Esophagus muscularis mucosa (tissue), 4 donors: Measurements from ENCODE around the gene CNBP. TPM values are rescaled to one million over a fixed set of nuclear protein-coding genes. Genes with fewer than 3 reads are reported as not detected.
"Not testable (repeated sequence)": the region's sequence is repeated elsewhere in the genome, so short reads cannot be mapped to it uniquely, and the experiment has no call there.

Source experiments
- DNase-seq: peaks from one replicate; pipeline ENCODE4 v3.0.0-alpha.2; 2017; ENCODE audit errors: extremely low spot score
- H3K27ac ChIP-seq, 4 donors: fragments of 200-600 bp; sonication (generic); replicated peaks in 1 of 4; 1 replicate in 3 of 4; 2 replicates in 1 of 4; pipeline ENCODE4 v1.5.1; 2016 to 2019; ENCODE audit warnings: mild to moderate bottlenecking in 1 of 4
- H3K27me3 ChIP-seq, 4 donors: fragments of 200-600 bp; sonication (generic); one replicate each; pipeline versions ENCODE4 v1.5.1 to v1.6.0; 2016 to 2019
- H3K36me3 ChIP-seq, 4 donors: fragments of 200-600 bp; sonication (generic); one replicate each; pipeline ENCODE4 v1.5.1; 2016 to 2019
- H3K4me1 ChIP-seq, 4 donors: fragments of 200-600 bp; sonication (generic); one replicate each; pipeline ENCODE4 v1.5.1; 2016 to 2019
- H3K4me3 ChIP-seq, 4 donors: fragments of 200-600 bp; sonication (generic); 1 replicate in 2 of 4; 2 replicates in 2 of 4; pipeline ENCODE4 v1.5.1; 2016 to 2019; ENCODE audit warnings: mild to moderate bottlenecking in 4 of 4, moderate library complexity in 1 of 4
- H3K9me3 ChIP-seq, 4 donors: fragments of 200-600 bp; sonication (generic); 1 replicate in 3 of 4; 2 replicates in 1 of 4; pipeline ENCODE4 v1.5.1; 2016 to 2019
- CTCF ChIP-seq, 3 experiments: fragments of 200-600 bp in 2 of 3; fragments of 450-650 bp in 1 of 3; sonication (generic) in 2 of 3; IDR thresholded peaks; one replicate each; pipeline ENCODE4 v1.5.1; 2017 to 2019; ENCODE audit warnings: antibody characterized with exemption in 3 of 3, mild to moderate bottlenecking in 2 of 3, moderate library complexity in 1 of 3
- EP300 ChIP-seq: sonication (generic); formaldehyde crosslinking; IDR thresholded peaks from one replicate; pipeline ENCODE4 v1.6.1; 2017; ENCODE audit warnings: antibody characterized with exemption
- POLR2A ChIP-seq: fragments of 450-650 bp; IDR thresholded peaks from one replicate; pipeline ENCODE4 v1.6.1; 2017; ENCODE audit warnings: antibody characterized with exemption, moderate library complexity, mild to moderate bottlenecking, low read depth
- POLR2AphosphoS5 ChIP-seq, 2 donors: sonication (generic); formaldehyde crosslinking; IDR thresholded peaks; one replicate each; pipeline ENCODE4 v1.6.1; 2017; ENCODE audit warnings: antibody characterized with exemption in 2 of 2
- WGBS: methylation state at CpG from one replicate; pipeline ENCODE4 v1.1.5; 2018; 5-methylcytosine and 5-hydroxymethylcytosine counted together
- intact Hi-C: fragments of 100-400 bp; cut with DNase I; formaldehyde crosslinking; loops from one replicate; pipeline ENCODE4 v1.15.1; 2023
- total RNA-seq, 4 donors: library from RNA; depleted of rRNA; stranded (reverse); fragments of >200 nt; gene quantifications; one replicate each; pipeline versions ENCODE4 v1.1.0 to v1.2.1, GENCODE V29; 2016

Gene CNBP
- total RNA-seq, 4 donors from 2014 or later: 395 to 523 (median 469) TPM

DNA sequence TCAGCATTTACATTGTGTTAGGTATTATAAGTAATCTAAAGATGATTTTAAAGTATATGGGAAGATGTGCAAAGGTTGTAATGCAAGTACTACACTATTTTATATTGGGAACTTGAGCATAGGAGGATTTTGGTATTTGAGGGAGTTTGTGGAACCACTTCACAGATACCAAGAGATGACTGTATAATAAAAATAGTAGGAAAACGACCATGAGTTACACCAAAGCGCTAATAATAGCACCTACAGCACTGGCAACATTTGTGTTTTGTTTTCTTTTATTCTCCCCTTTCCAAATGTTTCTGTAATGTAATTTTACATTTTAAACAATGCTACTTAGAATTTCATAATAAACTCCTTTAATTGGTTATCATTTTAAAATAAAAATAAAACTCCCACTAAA is 10.5 kb downstream of the CNBP start:
- H3K9me3 ChIP-seq: no peaks in the 10 kb centered on the region
- DNase-seq: no peak
- 36% methylated on average over 2 of the region's 2 CpGs for whole genome bisulfite sequencing
- peaks cover 29 to 49% (median 44%) of the 10 kb centered on the region in 4 donors for H3K36me3 ChIP-seq
- H3K27ac ChIP-seq: peak overlapping the region in 2 of 4 donors; percentile 42 to 59
- H3K27me3 ChIP-seq: no peaks in the 10 kb centered on the region
- TF ChIP-seq EP300 (no peak), POLR2A (no peak), POLR2AphosphoS5 (IDR thresholded peaks at IDR 0.05) (no peak), CTCF (IDR thresholded peaks at IDR 0.05) (no peak)
- peak overlapping the region in 1 of 4 donors; percentile 8 for H3K4me3 ChIP-seq
- H3K4me1 ChIP-seq: peaks cover 64 to 82% (median 78%) of the 10 kb centered on the region in 4 donors
- intact Hi-C loops: no loop called here

DNA sequence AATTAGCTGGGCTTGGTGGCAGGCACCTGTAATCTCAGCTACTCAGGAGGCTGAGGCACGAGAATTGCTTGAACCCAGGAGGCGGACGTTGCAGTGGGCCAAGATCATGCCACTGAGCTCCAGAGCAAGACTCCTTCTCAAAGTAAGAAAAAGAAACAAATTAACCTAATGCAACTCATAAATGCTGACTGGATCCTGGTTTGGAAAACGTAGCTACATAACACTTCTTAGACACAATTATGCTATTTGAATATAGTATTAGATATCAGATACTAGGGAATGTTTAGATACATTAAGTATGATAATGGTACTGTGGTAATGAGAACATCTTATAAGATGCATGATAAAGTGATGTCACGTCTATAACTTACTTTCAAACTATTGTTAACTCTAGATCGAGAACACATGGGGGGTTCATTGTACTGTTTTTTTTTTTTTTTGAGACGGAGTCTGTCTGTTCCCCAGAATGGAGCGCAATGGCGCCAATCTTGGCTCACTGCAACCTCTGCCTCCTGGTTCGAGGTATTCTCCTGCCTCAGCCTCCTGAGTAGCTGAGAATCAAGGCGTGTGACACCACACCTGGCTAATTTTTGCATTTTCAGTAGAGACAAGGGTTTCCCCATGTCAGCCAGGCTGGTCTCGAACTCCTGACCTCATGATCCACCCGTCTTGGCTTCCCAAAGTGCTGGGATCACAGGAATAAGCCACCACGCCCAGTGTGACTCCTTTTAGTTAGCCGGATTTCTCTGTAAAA is 16.9 kb downstream of the CNBP start:
- H3K27me3 ChIP-seq: no peaks in the 10 kb centered on the region
- H3K4me3 ChIP-seq: no peak overlapping the region
- no peak overlapping the region for H3K27ac ChIP-seq
- no peaks in the 10 kb centered on the region for H3K9me3 ChIP-seq
- intact Hi-C loops: no loop called here
- peaks cover 45 to 73% (median 67%) of the 10 kb centered on the region in 4 donors for H3K36me3 ChIP-seq
- no peak for TF ChIP-seq POLR2AphosphoS5 (IDR thresholded peaks at IDR 0.05)
- no peak for TF ChIP-seq CTCF (IDR thresholded peaks at IDR 0.05)
- no peak for TF ChIP-seq EP300
- TF ChIP-seq POLR2A: no peak
- 81% methylated on average over 15 of the region's 15 CpGs for WGBS
- H3K4me1 ChIP-seq: peaks cover 20 to 30% (median 23%) of the 10 kb centered on the region in 4 donors
- DNase-seq: no peak

- WGBS: 92% methylated on average over 8 of the region's 8 CpGs
- Histone ChIP-seq H3K36me3 (peaks cover 33 to 61% (median 56%) of the 10 kb centered on the region in 4 donors), H3K4me1 (peaks cover 10 to 22% (median 14%) of the 10 kb centered on the region in 4 donors)
- H3K4me3 ChIP-seq, H3K9me3 ChIP-seq, H3K27ac ChIP-seq, intact Hi-C loops, DNase-seq, H3K27me3 ChIP-seq: not testable (repeated sequence)
Observed at GRCh38 chr3:129165594-129165993, 18.1 kb downstream of the CNBP start.

GRCh38 chr3:129164500-129164899 is 19.2 kb downstream of the CNBP start:
- Histone ChIP-seq H3K4me3 (no peak overlapping the region), H3K27ac (no peak overlapping the region), H3K4me1 (peaks cover 20 to 25% (median 20%) of the 10 kb centered on the region in 4 donors), H3K36me3 (peaks cover 23 to 50% (median 45%) of the 10 kb centered on the region in 4 donors), H3K9me3 (no peaks in the 10 kb centered on the region), H3K27me3 (no peaks in the 10 kb centered on the region)
- TF ChIP-seq EP300 (no peak), CTCF (IDR thresholded peaks at IDR 0.05) (no peak)
- WGBS: 89% methylated on average over 7 of the region's 7 CpGs
- DNase-seq: no peak
- intact Hi-C loops: no loop called here

- Histone ChIP-seq H3K9me3 (no peaks in the 10 kb centered on the region), H3K4me1 (peaks cover 24 to 31% (median 27%) of the 10 kb centered on the region in 4 donors), H3K4me3 (no peak overlapping the region), H3K36me3 (peaks cover 25 to 44% (median 39%) of the 10 kb centered on the region in 4 donors), H3K27me3 (no peaks in the 10 kb centered on the region), H3K27ac (peak overlapping the region in 3 of 4 donors; percentile 93 to 97 (median 95))
- no peak for DNase-seq
- intact Hi-C loops: no loop called here
- no peak for TF ChIP-seq POLR2AphosphoS5 (IDR thresholded peaks at IDR 0.05)
- no peak for TF ChIP-seq POLR2A
- TF ChIP-seq EP300: no peak
- TF ChIP-seq CTCF (IDR thresholded peaks at IDR 0.05): no peak
- WGBS: 72% methylated on average over 5 of the region's 5 CpGs
Observed at GRCh38 chr3:129162729-129163579, 20.7 kb downstream of the CNBP start.
